ENCODE measurements around the gene MAST2. TPM values are rescaled to one million over a fixed set of nuclear protein-coding genes. Genes with fewer than 3 reads are reported as not detected.

Gene MAST2
- total RNA-seq, 1 experiment from 2014 or later: 38.4 TPM

GRCh38 chr1:46058936-46059335, 255.5 kb downstream of the MAST2 start:
- peaks cover 8% of the 10 kb centered on the region for H3K36me3 ChIP-seq (ENCODE audit: insufficient read depth, low read length, poor library complexity, severe bottlenecking)
- ChIA-PET CTCF (no interaction called here), POLR2A (ENCODE audit: low non-redundant PET) (no interaction called here)
- intact Hi-C loops (cut with micrococcal nuclease; ENCODE audit: unreplicated experiment): no loop called here
- no peak for DNase-seq (ENCODE audit: low spot score)
- no peak overlapping the region for H3K4me3 ChIP-seq (ENCODE audit: low read depth, low read length, poor library complexity, severe bottlenecking)
- H3K9me3 ChIP-seq (ENCODE audit: low read depth, low read length, poor library complexity, severe bottlenecking): no peaks in the 10 kb centered on the region
- TF ChIP-seq EZH2 (IDR thresholded peaks at IDR 0.05; ENCODE audit: borderline replicate concordance, low read depth, low read length, poor library complexity, severe bottlenecking) (no peak), CTCF (conservative IDR thresholded peaks at IDR 0.05; ENCODE audit: low read depth, low read length) (no peak)
- H3K27ac ChIP-seq (ENCODE audit: low read depth, low read length, poor library complexity, severe bottlenecking): no peak overlapping the region
- no peaks in the 10 kb centered on the region for H3K4me1 ChIP-seq (ENCODE audit: insufficient read depth, low read length, poor library complexity, severe bottlenecking)
- H3K27me3 ChIP-seq (replicated peaks; ENCODE audit: insufficient read depth, low read depth, low read length, poor library complexity): no peaks in the 10 kb centered on the region
- no TSS peak for BruUV-seq (replicated peaks)

- peaks cover 8% of the 10 kb centered on the region for H3K36me3 ChIP-seq (ENCODE audit: insufficient read depth, low read length, poor library complexity, severe bottlenecking)
- CTCF ChIA-PET: no interaction called here
- H3K27ac ChIP-seq (ENCODE audit: low read depth, low read length, poor library complexity, severe bottlenecking): no peak overlapping the region
- no peaks in the 10 kb centered on the region for H3K27me3 ChIP-seq (replicated peaks; ENCODE audit: insufficient read depth, low read depth, low read length, poor library complexity)
- no TSS peak for BruUV-seq (replicated peaks)
- intact Hi-C loops (cut with micrococcal nuclease; ENCODE audit: unreplicated experiment): no loop called here
- POLR2A ChIA-PET (ENCODE audit: low non-redundant PET): no interaction called here
- no peaks in the 10 kb centered on the region for H3K9me3 ChIP-seq (ENCODE audit: low read depth, low read length, poor library complexity, severe bottlenecking)
- TF ChIP-seq CTCF (conservative IDR thresholded peaks at IDR 0.05; ENCODE audit: low read depth, low read length) (no peak), EZH2 (IDR thresholded peaks at IDR 0.05; ENCODE audit: borderline replicate concordance, low read depth, low read length, poor library complexity, severe bottlenecking) (no peak)
- H3K4me3 ChIP-seq (ENCODE audit: low read depth, low read length, poor library complexity, severe bottlenecking): no peak overlapping the region
- DNase-seq (ENCODE audit: low spot score): no peak
- no peaks in the 10 kb centered on the region for H3K4me1 ChIP-seq (ENCODE audit: insufficient read depth, low read length, poor library complexity, severe bottlenecking)
Observed at GRCh38 chr1:46061146-46061545, 257.7 kb downstream of the MAST2 start.

GRCh38 chr1:46062651-46063319, 259.4 kb downstream of the MAST2 start:
- TF ChIP-seq CTCF (conservative IDR thresholded peaks at IDR 0.05; ENCODE audit: low read depth, low read length): no peak
- TF ChIP-seq EZH2 (IDR thresholded peaks at IDR 0.05; ENCODE audit: borderline replicate concordance, low read depth, low read length, poor library complexity, severe bottlenecking): no peak
- ChIA-PET CTCF (no interaction called here), POLR2A (ENCODE audit: low non-redundant PET) (no interaction called here)
- intact Hi-C loops (cut with micrococcal nuclease; ENCODE audit: unreplicated experiment): no loop called here
- Histone ChIP-seq H3K27ac (ENCODE audit: low read depth, low read length, poor library complexity, severe bottlenecking) (no peak overlapping the region), H3K4me3 (ENCODE audit: low read depth, low read length, poor library complexity, severe bottlenecking) (no peak overlapping the region), H3K9me3 (ENCODE audit: low read depth, low read length, poor library complexity, severe bottlenecking) (no peaks in the 10 kb centered on the region), H3K4me1 (ENCODE audit: insufficient read depth, low read length, poor library complexity, severe bottlenecking) (no peaks in the 10 kb centered on the region), H3K27me3 (replicated peaks; ENCODE audit: insufficient read depth, low read depth, low read length, poor library complexity) (no peaks in the 10 kb centered on the region), H3K36me3 (ENCODE audit: insufficient read depth, low read length, poor library complexity, severe bottlenecking) (peaks cover 8% of the 10 kb centered on the region)
- BruUV-seq (replicated peaks): no TSS peak
- DNase-seq (ENCODE audit: low spot score): no peak

All from A673 (cell line).